CD4-positive, alpha-beta T cell treated with Interleukin-12 subunit alpha and Interleukin-12 subunit beta, for 1 hour (primary cell): ENCODE data around the gene ZBTB20.

Experiments used
- DNase-seq: peaks from one replicate; pipeline ENCODE4 v3.0.0-alpha.2; 2020

ZBTB20 gene

GRCh38 chr3:114664006-114664405 is 483.1 kb downstream of the ZBTB20 start:
- no peak for DNase-seq

GRCh38 chr3:114660808-114661207 is 486.3 kb downstream of the ZBTB20 start:
- no peak for DNase-seq

- no peak for DNase-seq
These were observed 487.0 kb downstream of the ZBTB20 start for GRCh38 chr3:114660124-114660523.

- no peak for DNase-seq
These were observed 487.7 kb downstream of the ZBTB20 start for GRCh38 chr3:114659109-114660061.

- no peak for DNase-seq
These were observed 495.5 kb downstream of the ZBTB20 start for GRCh38 chr3:114651555-114651954.

- DNase-seq, result no peak
These were observed 496.3 kb downstream of the ZBTB20 start for GRCh38 chr3:114650808-114651207.

GRCh38 chr3:114649331-114649730 is 497.8 kb downstream of the ZBTB20 start:
- no peak for DNase-seq

- DNase-seq, result no peak
These were observed 500.6 kb downstream of the ZBTB20 start for GRCh38 chr3:114646526-114646925.

GRCh38 chr3:114645392-114645791 is 501.7 kb downstream of the ZBTB20 start:
- no peak for DNase-seq

GRCh38 chr3:114644367-114644766 is 502.7 kb downstream of the ZBTB20 start:
- DNase-seq, result no peak

- DNase-seq, result no peak
These were observed 503.9 kb downstream of the ZBTB20 start for GRCh38 chr3:114642951-114643741.

- no peak for DNase-seq
These were observed 507.0 kb downstream of the ZBTB20 start for GRCh38 chr3:114640126-114640525.

GRCh38 chr3:114639171-114639570 is 507.9 kb downstream of the ZBTB20 start:
- no peak for DNase-seq

GRCh38 chr3:114635878-114636277 is 511.2 kb downstream of the ZBTB20 start:
- DNase-seq, result no peak

- no peak for DNase-seq
These were observed 512.5 kb downstream of the ZBTB20 start for GRCh38 chr3:114634635-114635034.

GRCh38 chr3:114632757-114633424 is 514.2 kb downstream of the ZBTB20 start:
- DNase-seq, result no peak

- DNase-seq, result no peak
These were observed 519.3 kb downstream of the ZBTB20 start for GRCh38 chr3:114627770-114628169.

- no peak for DNase-seq
These were observed 520.3 kb downstream of the ZBTB20 start for GRCh38 chr3:114626751-114627150.

- no peak for DNase-seq
These were observed 522.4 kb downstream of the ZBTB20 start for GRCh38 chr3:114624571-114625181.

GRCh38 chr3:114624047-114624445 is 523.0 kb downstream of the ZBTB20 start:
- no peak for DNase-seq

GRCh38 chr3:114623420-114624046 is 523.6 kb downstream of the ZBTB20 start:
- no peak for DNase-seq

GRCh38 chr3:114622001-114622400 is 525.1 kb downstream of the ZBTB20 start:
- no peak for DNase-seq
